ENCODE data around the gene ANTKMT.
A peak's percentile ranks its signal among the peaks of the same experiment; 100 is the strongest.

The ANTKMT gene

GRCh38 chr16:695355-696089 is 25.4 kb upstream of the ANTKMT start:
- TF ChIP-seq CTCF (conservative IDR thresholded peaks at IDR 0.05): no peak
- no peak overlapping the region for H3K27ac ChIP-seq

GRCh38 chr16:698911-699671 is 21.9 kb upstream of the ANTKMT start:
- no peak overlapping the region for H3K27ac ChIP-seq
- no peak for TF ChIP-seq CTCF (conservative IDR thresholded peaks at IDR 0.05)

- H3K27ac ChIP-seq: no peak overlapping the region
- TF ChIP-seq CTCF (conservative IDR thresholded peaks at IDR 0.05): no peak
These were observed 20.0 kb upstream of the ANTKMT start for GRCh38 chr16:700684-701584.

GRCh38 chr16:702341-702740 is 18.6 kb upstream of the ANTKMT start:
- H3K27ac ChIP-seq: no peak overlapping the region
- no peak for TF ChIP-seq CTCF (conservative IDR thresholded peaks at IDR 0.05)

GRCh38 chr16:703406-703805 is 17.5 kb upstream of the ANTKMT start:
- peak overlapping the region; percentile 87; the same call in 1 of the 2 replicates for H3K27ac ChIP-seq
- no peak for TF ChIP-seq CTCF (conservative IDR thresholded peaks at IDR 0.05)

GRCh38 chr16:704047-704446 is 16.9 kb upstream of the ANTKMT start:
- peak overlapping the region; percentile 87 for H3K27ac ChIP-seq
- no peak for TF ChIP-seq CTCF (conservative IDR thresholded peaks at IDR 0.05)
